NT2/D1 (cell line): ENCODE measurements around the gene ASB7.
"Not testable (repeated sequence)": the region's sequence is repeated elsewhere in the genome, so short reads cannot be mapped to it uniquely, and the experiment has no call there.

Source experiments
- SUZ12 ChIP-seq: IDR thresholded peaks from 2 replicates; pipeline ENCODE4 v1.6.1; 2011; ENCODE audit not compliant: insufficient read length, insufficient read depth; ENCODE audit errors: extremely low read depth
- YY1 ChIP-seq: IDR thresholded peaks from 2 replicates; pipeline ENCODE4 v1.6.1; 2011; ENCODE audit not compliant: insufficient read length, insufficient read depth
- ZNF274 ChIP-seq: IDR thresholded peaks from 2 replicates; pipeline ENCODE4 v1.6.1; 2011; ENCODE audit warnings: mild to moderate bottlenecking, low read depth, low read length

DNA sequence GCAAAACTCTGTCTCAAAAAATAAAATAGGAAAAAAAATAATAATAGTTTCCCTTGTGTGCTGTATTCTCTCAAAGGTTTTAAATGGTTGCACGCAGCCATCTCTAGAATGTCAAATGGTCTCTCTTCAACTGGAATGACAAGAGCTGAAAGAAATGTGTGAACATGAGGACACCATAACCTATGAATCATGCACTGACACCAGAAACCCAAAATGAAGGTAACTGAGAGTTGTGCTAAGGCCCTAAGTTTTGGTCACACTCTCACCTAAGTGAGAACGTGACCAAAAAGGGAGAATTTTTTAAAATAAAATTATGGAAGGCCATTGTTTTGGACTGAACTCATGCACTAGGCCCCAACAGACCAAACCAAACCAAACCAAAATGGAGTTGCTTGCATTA, 11.2 kb upstream of the ASB7 start:
- not testable (repeated sequence) for TF ChIP-seq ZNF274, YY1, SUZ12
